Osteocyte (in vitro differentiated cells): ENCODE data around the gene SSPN. TPM values are rescaled to one million over a fixed set of nuclear protein-coding genes. Genes with fewer than 3 reads are reported as not detected.

ENCODE experiments used
- DNase-seq: peaks from one replicate; pipeline ENCODE4 v3.0.0; 2021; ENCODE audit warnings: mixed read lengths; ENCODE audit not compliant: unreplicated experiment; ENCODE audit errors: extremely low spot score
- H3K27ac Mint-ChIP-seq: one replicate; pipeline ENCODE4 v1.8.0; 2021; ENCODE audit warnings: mild to moderate bottlenecking, mixed read lengths; ENCODE audit not compliant: unreplicated experiment
- H3K27me3 Mint-ChIP-seq: one replicate; pipeline ENCODE4 v1.8.0; 2021; ENCODE audit warnings: mixed read lengths; ENCODE audit not compliant: unreplicated experiment
- H3K36me3 Mint-ChIP-seq: one replicate; pipeline ENCODE4 v1.8.0; 2021; ENCODE audit warnings: mixed read lengths; ENCODE audit not compliant: unreplicated experiment
- H3K4me1 Mint-ChIP-seq: one replicate; pipeline ENCODE4 v1.8.0; 2021; ENCODE audit warnings: mixed read lengths; ENCODE audit not compliant: unreplicated experiment
- H3K4me3 Mint-ChIP-seq: one replicate; pipeline ENCODE4 v1.8.0; 2021; ENCODE audit warnings: mild to moderate bottlenecking, moderate library complexity, mixed read lengths; ENCODE audit not compliant: unreplicated experiment
- H3K9me3 Mint-ChIP-seq: one replicate; pipeline ENCODE4 v1.8.0; 2021; ENCODE audit warnings: mixed read lengths; ENCODE audit not compliant: unreplicated experiment
- total RNA-seq: library from RNA; stranded (reverse); gene quantifications from 2 replicates; pipeline ENCODE4 v1.2.1, GENCODE V29; 2021
- TF ChIP-seq, protein P1 (sequence below): fragments of 200-600 bp; sonication (generic); IDR thresholded peaks from 2 replicates; pipeline ENCODE4 v1.5.0; 2021; ENCODE audit warnings: antibody characterized with exemption, mild to moderate bottlenecking, moderate library complexity

SSPN gene
- total RNA-seq, 1 donor from 2014 or later = 19.2 TPM

DNA sequence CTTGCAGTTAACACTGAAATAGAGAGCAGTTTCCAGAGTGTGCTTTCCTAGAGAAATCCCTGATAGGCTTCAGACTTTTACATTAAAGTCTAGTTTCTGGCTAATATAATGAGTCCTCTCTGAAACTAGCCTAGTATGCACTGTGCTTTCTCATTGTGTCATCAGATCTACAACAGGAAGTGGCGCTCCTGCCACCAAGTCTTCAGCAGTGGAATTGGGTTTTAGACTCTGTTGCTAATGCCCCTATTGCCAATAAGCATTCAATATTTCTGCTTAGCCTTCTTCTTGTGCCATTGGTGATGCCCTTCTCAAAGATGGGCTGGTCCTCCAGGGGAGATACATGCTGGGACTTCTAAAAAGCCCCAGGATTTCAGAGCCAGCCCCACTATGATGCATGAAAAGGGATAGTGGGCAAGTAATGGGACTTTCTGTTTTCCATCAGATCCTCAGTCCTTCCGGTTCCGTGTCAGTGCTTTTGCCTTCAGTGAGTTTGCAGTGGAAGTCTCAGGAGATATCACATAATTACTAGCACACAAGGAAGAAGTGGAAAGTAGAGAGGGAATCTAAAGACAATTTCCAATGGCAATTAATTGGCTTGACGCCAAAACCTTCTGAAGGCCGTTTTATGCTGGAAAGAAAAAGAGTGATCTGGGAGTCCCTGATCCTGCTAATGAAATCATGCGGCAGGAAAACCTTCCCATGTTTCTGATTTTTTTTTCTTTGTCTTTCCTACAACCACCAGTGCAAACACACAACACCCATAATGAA, 50.0 kb downstream of the SSPN start:
- H3K9me3 Mint-ChIP-seq = peaks cover 8% of the 10 kb centered on the region
- no peak for DNase-seq
- H3K27ac Mint-ChIP-seq = no peak overlapping the region
- TF ChIP-seq, protein P1, sequence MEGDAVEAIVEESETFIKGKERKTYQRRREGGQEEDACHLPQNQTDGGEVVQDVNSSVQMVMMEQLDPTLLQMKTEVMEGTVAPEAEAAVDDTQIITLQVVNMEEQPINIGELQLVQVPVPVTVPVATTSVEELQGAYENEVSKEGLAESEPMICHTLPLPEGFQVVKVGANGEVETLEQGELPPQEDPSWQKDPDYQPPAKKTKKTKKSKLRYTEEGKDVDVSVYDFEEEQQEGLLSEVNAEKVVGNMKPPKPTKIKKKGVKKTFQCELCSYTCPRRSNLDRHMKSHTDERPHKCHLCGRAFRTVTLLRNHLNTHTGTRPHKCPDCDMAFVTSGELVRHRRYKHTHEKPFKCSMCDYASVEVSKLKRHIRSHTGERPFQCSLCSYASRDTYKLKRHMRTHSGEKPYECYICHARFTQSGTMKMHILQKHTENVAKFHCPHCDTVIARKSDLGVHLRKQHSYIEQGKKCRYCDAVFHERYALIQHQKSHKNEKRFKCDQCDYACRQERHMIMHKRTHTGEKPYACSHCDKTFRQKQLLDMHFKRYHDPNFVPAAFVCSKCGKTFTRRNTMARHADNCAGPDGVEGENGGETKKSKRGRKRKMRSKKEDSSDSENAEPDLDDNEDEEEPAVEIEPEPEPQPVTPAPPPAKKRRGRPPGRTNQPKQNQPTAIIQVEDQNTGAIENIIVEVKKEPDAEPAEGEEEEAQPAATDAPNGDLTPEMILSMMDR = no peak
- H3K4me1 Mint-ChIP-seq = no peaks in the 10 kb centered on the region
- no peak overlapping the region for H3K4me3 Mint-ChIP-seq
- H3K36me3 Mint-ChIP-seq = peaks cover 5% of the 10 kb centered on the region
- H3K27me3 Mint-ChIP-seq = no peaks in the 10 kb centered on the region

DNA sequence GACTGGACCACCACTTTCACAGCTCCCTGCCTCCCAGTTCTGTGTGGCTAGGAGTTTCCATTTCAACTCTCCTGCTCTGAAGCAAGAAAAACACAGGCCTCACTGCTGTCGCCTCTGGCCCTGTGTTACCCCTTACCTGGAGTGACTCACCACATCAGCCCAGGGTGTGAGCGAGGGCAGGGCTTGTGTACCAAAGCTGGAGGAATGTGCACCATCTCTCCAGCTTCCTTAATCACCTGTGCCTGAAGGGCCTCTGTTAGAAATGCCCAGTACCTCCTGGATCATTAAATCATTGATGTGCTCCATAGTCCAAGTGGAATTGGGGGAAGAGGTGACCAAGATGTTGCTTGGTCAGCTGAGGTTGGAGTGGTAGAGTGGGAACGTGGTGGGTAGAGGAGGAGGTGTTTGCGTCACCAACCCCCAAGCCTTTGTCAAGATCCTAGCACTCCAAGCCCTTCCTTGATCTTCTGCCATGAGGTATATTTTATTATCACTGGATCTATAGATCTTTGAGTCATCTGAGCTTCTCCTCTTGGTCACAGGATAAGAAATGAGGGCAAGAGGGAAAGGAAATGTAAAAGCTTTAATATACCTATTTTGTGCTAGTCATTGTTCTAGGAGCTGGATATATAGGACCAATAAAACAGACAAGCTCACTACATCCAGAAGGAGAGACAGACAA, 51.3 kb downstream of the SSPN start:
- no peak for DNase-seq
- Mint-ChIP-seq H3K27me3 (no peaks in the 10 kb centered on the region), H3K27ac (no peak overlapping the region), H3K9me3 (peaks cover 8% of the 10 kb centered on the region), H3K4me3 (no peak overlapping the region), H3K4me1 (no peaks in the 10 kb centered on the region), H3K36me3 (peaks cover 5% of the 10 kb centered on the region)
- TF ChIP-seq, protein P1 = no peak

DNA sequence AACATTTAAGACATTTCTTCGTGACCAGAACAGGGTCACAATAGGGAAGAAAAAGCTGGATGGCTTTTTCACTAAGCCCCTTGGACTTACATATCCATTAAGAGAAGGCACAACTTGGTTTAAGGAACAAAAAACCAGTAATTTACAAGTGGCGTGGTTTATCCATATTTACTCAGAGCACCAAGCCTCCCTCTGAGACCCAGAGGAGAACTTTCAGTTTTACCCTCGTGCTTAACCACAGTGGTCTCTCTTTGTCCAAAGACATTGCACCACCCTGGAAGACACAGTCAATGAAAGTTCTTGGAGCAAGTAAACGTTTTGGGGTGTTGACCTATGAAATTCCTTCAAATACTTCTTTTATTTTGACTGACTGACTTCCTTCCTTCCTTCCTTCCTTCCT, 52.5 kb downstream of the SSPN start:
- Mint-ChIP-seq H3K4me3 (no peak overlapping the region), H3K4me1 (no peaks in the 10 kb centered on the region), H3K27ac (no peak overlapping the region), H3K9me3 (peaks cover 8% of the 10 kb centered on the region), H3K36me3 (peaks cover 5% of the 10 kb centered on the region), H3K27me3 (no peaks in the 10 kb centered on the region)
- TF ChIP-seq, protein P1 = no peak
- DNase-seq = no peak

DNA sequence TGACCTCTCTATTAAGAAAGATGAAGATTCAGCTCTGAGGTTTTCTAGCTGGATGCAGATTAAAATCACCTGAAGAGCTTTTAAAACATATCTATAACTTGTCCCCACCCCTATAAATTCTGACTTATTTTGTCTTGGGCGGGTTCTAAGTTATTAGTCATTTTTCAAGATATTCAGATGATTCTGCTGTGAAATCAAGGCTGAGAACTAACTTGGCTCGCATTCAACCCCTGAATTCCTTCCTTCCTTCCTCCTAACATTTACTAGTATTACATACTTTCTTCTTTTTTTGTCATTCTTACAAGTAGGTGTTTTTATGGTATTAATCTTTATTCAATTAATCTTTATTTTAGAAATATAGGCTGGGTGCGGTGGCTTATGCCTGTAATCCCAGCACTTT, 55.4 kb downstream of the SSPN start:
- H3K27ac Mint-ChIP-seq = no peak overlapping the region
- H3K4me1 Mint-ChIP-seq = no peaks in the 10 kb centered on the region
- peaks cover 13% of the 10 kb centered on the region for H3K9me3 Mint-ChIP-seq
- H3K27me3 Mint-ChIP-seq = no peaks in the 10 kb centered on the region
- TF ChIP-seq, protein P1 = no peak
- no peak overlapping the region for H3K4me3 Mint-ChIP-seq
- peaks cover 5% of the 10 kb centered on the region for H3K36me3 Mint-ChIP-seq
- DNase-seq = no peak

DNA sequence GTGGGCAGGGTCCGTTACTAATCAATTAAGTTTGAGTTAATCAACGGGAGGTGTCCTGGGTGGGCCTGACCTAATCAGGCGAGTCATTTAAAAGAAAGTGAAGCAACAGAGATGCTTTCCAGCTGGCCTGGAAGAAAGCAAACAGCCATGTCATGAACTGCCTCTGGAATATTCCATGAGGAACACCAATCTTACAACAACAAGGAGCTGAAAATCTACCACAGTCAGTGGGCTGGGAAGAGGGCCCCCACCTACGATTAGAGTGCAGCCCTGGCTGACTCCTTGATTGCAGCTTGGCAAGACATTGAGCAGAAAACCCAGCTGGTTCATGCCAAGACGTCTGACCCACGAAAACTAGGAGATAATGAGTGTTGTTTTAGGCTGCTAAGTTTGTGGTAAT, 56.2 kb downstream of the SSPN start:
- H3K4me1 Mint-ChIP-seq = no peaks in the 10 kb centered on the region
- H3K27me3 Mint-ChIP-seq = no peaks in the 10 kb centered on the region
- peaks cover 5% of the 10 kb centered on the region for H3K36me3 Mint-ChIP-seq

More for the DNA sequence above, 56.2 kb downstream of the SSPN start:
- TF ChIP-seq, protein P1 = no peak
- no peak for DNase-seq
- H3K27ac Mint-ChIP-seq = no peak overlapping the region
- peaks cover 13% of the 10 kb centered on the region for H3K9me3 Mint-ChIP-seq
- no peak overlapping the region for H3K4me3 Mint-ChIP-seq
